HG02763 (cell line): ENCODE measurements around the gene NTM.
"Not testable (repeated sequence)": the region's sequence is repeated elsewhere in the genome, so short reads cannot be mapped to it uniquely, and the experiment has no call there.

Experiments
- ATAC-seq: cut with Tn5 transposase; IDR thresholded peaks from one replicate; pipeline ENCODE4 v1.9.1; 2021; ENCODE audit warnings: mild to moderate bottlenecking, moderate library complexity; ENCODE audit not compliant: unreplicated experiment

NTM gene

GRCh38 chr11:132349811-132350733 lies 979.7 kb downstream of the NTM start:
- no peak for ATAC-seq

- no peak for ATAC-seq
Observed at GRCh38 chr11:132351050-132351449, 980.6 kb downstream of the NTM start.

- no peak for ATAC-seq
Observed at GRCh38 chr11:132352497-132352896, 982.1 kb downstream of the NTM start.

GRCh38 chr11:132353255-132353654 lies 982.8 kb downstream of the NTM start:
- ATAC-seq = no peak

- ATAC-seq = peak; percentile 72
Observed at GRCh38 chr11:132357811-132358572, 987.6 kb downstream of the NTM start.

- peak; percentile 40 for ATAC-seq
Observed at GRCh38 chr11:132358573-132358953, 988.1 kb downstream of the NTM start.

GRCh38 chr11:132361011-132361550 lies 990.7 kb downstream of the NTM start:
- ATAC-seq = no peak

- ATAC-seq = no peak
Observed at GRCh38 chr11:132365650-132366049, 995.2 kb downstream of the NTM start.

GRCh38 chr11:132367293-132367692 lies 996.9 kb downstream of the NTM start:
- no peak for ATAC-seq

GRCh38 chr11:132370114-132370513 lies 999.7 kb downstream of the NTM start:
- not testable (repeated sequence) for ATAC-seq

GRCh38 chr11:132373405-132374143 lies 1003.2 kb downstream of the NTM start:
- no peak for ATAC-seq

GRCh38 chr11:132379540-132379939 lies 1009.1 kb downstream of the NTM start:
- ATAC-seq = no peak
